NCI-H1092 (cell line): Measurements from ENCODE around the gene LAMC3.

Experiments used
- DNase-seq: peaks from one replicate; lab custom pipeline; 2025; lab: John Stamatoyannopoulos, UW

LAMC3 gene

DNA sequence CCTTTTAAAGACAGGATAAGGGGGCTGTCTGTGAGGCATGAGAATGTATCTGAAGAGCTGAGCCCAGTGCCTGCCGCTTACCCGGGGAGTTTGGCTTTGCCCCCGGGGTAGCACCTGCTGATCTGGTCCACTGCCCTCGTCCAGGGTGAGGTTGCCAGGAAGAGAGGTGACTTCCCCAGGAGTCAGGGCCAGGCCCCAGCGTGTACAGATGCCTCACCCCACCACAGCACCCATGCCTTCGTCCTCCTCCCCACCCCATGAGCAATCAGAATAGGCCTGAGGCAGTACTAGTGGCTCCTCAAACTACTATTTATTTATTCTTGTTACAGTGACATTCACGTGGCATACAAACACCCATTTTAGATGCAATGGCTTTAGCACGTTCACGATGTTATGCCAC lies 71.6 kb downstream of the LAMC3 start:
- no peak for DNase-seq

- no peak for DNase-seq
These were observed 72.9 kb downstream of the LAMC3 start for GRCh38 chr9:131081868-131082267.

GRCh38 chr9:131082774-131083512 lies 74.0 kb downstream of the LAMC3 start:
- DNase-seq = no peak

- DNase-seq = no peak
These were observed 75.8 kb downstream of the LAMC3 start for GRCh38 chr9:131084661-131085369.

- DNase-seq = no peak
These were observed 76.6 kb downstream of the LAMC3 start for GRCh38 chr9:131085370-131086122.

DNA sequence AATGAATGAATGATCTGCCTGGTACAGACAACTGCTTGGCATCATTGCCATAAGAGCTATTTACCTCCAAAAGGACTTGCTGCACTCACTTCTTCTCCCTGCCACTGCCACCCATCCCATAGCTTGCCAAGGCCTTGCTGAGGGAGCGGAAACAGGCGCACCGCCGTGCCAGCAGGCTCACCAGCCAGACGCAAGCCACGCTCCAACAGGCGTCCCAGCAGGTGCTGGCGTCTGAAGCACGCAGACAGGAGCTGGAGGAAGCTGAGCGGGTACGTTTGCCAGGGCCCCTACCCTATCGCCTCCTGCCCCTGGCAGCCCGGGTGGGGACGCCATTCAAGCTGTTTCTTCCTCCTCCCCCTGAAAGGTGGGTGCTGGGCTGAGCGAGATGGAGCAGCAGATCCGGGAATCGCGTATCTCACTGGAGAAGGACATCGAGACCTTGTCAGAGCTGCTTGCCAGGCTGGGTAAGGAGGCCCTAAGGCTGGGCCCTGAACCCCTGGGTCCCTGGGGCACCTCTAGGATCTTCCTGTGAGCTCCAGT lies 78.5 kb downstream of the LAMC3 start:
- peak; percentile 50 for DNase-seq

GRCh38 chr9:131090025-131090787 lies 81.2 kb downstream of the LAMC3 start:
- DNase-seq = no peak

GRCh38 chr9:131091352-131091992 lies 82.5 kb downstream of the LAMC3 start:
- peak; percentile 9 for DNase-seq

DNA sequence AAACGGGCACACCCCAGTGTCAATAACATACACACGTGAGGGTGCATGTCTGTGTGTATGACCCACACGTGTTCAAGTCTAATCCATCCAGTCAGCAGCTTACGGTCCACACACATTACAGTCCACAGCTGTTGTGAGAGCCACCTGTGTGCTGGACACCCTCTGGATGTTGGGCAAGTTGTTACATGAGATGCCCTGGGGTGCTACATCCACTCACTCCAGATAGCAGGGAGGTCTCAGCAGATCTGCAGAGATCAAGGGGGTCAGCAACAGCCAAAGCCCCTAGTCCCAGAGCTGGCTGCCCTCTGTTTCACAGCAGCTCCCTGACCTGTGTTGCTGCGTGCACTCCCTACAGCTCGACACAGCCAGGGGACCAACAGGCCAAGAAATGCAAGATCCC lies 83.1 kb downstream of the LAMC3 start:
- DNase-seq = no peak

DNA sequence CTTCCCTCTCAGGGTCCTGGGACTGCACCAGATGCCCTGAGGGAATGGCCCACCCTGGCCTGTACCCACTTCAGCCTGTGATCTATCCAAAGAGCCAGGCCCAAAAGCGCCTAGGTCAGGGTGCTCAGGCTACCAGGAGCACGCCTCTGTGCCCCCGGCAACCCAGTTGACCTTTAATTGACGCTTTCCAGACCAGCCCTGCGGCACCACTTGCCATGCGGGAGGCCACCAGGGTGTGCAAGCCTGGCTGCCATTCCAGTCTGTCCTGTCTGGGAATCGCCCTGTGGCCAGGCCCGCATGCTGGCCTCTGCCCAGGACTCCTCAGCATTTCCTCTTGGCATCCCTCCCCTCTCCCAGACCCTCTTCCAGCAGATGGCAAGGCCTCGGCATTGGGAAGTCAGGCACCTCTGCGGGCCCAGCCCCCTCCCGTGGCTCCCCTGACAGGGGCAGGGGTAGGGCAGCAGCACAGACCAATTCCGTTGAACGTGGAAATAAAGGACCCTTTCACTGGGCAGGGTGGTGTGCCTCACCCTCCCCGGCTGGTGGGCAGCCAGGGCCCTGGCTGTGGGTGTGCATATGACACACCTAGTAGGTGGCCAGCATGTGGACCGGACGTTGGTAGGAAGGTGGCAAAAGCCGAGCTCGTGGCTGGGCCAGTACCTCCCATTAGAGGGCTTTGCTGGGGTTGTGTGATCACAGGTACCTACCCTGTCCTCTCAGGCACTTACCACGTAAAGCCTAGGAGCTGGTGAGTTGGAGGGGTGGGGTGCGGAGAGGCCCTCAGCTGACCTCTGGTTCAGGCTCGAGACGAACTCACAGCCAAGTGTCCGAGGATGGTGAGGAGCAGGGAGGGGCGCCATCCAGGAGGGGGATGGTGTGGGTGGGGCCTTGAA lies 83.8 kb downstream of the LAMC3 start:
- no peak for DNase-seq

DNA sequence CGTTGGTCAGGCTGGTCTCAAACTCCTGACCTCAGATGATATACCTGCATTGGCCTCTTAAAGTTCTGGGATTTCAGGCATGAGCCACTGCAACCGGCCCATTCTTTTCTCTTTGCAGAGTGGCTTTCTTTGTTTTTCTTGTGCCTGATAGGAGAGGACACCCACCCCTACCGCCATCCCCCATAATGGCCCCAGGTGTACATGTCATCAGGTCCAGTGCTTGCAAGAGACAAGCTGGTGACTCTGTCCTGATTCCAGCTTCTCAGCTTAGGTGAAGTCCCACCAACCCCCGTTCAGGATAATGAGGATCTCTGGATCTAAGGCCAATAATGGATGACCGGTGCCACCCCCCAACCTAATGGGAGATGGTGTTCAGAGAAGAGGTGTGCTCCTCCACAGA lies 85.0 kb downstream of the LAMC3 start:
- no peak for DNase-seq

- no peak for DNase-seq
These were observed 85.6 kb downstream of the LAMC3 start for GRCh38 chr9:131094622-131095021.

DNA sequence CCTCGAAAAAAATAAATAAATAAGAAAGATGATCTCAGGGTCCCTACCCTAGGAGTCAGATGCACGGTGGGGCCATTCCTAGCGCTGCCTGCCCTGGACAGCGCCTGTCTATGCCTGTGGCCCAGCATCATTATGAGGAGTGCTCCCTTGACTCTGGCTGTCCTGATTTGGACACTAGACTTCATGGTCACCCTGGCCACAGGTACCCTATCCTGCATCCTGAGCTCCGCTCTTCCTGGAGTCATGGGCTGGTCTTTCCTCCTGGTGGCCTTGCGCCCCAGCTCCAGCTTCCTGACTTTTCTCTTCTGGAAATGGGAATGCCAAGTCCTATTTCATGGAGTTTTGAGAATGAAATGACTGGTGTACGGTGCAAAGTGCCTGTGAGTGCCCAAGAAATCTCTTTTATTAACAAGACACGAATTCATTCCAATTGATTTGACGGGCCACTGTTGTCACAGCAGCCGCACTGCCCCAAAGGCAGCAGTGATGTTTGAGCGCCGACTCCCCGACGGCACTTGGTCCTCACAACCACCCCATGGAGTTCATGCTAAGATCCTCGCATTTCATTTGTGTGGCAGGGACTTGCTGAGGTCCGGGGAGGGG lies 86.8 kb downstream of the LAMC3 start:
- no peak for DNase-seq

GRCh38 chr9:131096269-131097125 lies 87.5 kb downstream of the LAMC3 start, which contains the start of gene AIF1L:
Gene AIF1L (plus strand): TSS chr9:131096531. CDS start chr9:131096630, 99 bp downstream.
- peak; percentile 46 for DNase-seq

DNA sequence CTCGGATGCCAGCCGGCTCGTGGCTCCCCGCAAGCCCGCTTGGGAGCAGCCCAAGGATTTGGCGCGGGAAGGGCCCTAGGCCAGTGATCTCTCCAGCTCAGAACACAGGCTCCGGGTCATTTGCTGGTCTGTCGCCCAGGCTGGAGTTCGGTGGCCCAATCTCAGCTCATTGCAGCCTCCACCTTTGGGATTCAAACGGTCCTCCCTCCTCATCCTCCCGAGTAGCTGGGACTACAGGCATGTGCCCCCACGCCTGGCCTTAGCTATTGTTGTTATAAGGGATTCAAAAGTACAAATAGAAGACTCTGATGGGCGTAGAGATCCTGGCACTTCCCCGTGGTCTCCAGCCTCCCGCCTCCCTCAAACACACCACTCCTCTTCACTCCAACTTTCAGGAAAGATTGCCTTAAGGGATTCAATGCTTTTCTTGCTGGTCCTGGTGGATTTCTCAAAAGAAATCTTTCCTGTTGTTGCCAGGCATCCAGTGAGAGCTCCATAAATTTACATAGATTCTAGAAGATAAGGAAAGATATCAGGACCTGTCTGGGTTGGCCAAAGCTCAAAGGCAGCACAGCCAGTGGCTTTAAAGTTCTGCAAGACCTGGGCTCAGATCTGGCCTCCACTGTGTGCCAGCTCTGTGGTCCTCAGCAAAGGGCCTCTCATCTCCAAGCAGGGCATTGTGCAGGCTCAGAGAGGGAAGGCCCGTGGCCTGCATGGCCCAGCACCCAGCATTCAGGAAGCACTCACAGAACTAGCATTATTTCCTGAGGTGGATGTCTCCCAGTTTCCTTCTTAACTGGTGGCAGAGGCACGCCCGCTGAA lies 88.4 kb downstream of the LAMC3 start:
- no peak for DNase-seq

GRCh38 chr9:131097948-131098278 lies 88.9 kb downstream of the LAMC3 start:
- DNase-seq = no peak

DNA sequence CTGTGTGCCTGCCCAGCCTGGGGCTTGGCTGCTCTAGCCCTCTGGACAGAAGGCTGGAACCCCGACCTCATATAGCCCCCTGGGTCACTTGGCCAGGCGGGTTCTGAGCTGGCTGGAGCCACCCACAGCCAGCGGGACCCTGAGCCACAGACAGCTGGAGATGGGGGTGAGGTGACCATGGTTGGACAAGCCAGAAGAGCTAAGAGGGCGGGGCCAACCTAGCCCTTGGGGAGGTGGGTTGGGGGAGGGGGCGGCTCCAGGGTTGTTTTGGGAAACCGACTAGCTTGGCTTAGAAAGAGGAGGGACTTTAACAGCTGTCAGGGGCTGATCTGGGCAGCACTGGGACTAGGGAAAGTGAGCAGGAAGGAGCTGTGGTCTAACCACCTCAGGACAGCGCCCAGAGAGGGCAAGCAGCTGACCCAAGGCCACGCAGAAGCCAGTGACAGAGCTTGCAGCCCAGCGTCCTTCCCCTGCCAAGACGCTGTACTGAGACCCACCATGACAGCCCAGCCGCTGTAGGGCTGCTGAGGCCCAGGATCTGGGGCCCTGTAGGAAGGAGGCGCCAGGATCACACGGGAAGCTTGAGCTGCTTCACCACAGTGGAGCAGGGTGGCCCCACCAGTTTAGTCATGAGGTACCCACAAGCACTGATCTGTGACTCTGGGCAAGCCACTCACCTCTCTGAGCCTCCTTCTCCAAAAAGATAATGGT lies 89.6 kb downstream of the LAMC3 start:
- DNase-seq = no peak
